Hepatocyte (in vitro differentiated cells): ENCODE results near the gene CPEB2.

Experiments used
- CTCF ChIP-seq: fragments of 200-600 bp; sonication (generic); IDR thresholded peaks from 2 replicates; pipeline ENCODE4 v1.5.1; 2016; ENCODE audit warnings: antibody characterized with exemption, mild to moderate bottlenecking; ENCODE audit not compliant: poor library complexity
- EZH2 ChIP-seq: fragments of 200-600 bp; sonication (generic); IDR thresholded peaks from 2 replicates; pipeline ENCODE4 v1.6.1; 2016; ENCODE audit warnings: antibody characterized with exemption, mild to moderate bottlenecking, borderline replicate concordance
- EZH2phosphoT487 ChIP-seq: fragments of 200-600 bp; sonication (generic); IDR thresholded peaks from one replicate; pipeline ENCODE4 v1.6.1; 2018; ENCODE audit warnings: antibody characterized with exemption, mild to moderate bottlenecking, low read depth, moderate library complexity; ENCODE audit not compliant: unreplicated experiment, severe bottlenecking

DNA sequence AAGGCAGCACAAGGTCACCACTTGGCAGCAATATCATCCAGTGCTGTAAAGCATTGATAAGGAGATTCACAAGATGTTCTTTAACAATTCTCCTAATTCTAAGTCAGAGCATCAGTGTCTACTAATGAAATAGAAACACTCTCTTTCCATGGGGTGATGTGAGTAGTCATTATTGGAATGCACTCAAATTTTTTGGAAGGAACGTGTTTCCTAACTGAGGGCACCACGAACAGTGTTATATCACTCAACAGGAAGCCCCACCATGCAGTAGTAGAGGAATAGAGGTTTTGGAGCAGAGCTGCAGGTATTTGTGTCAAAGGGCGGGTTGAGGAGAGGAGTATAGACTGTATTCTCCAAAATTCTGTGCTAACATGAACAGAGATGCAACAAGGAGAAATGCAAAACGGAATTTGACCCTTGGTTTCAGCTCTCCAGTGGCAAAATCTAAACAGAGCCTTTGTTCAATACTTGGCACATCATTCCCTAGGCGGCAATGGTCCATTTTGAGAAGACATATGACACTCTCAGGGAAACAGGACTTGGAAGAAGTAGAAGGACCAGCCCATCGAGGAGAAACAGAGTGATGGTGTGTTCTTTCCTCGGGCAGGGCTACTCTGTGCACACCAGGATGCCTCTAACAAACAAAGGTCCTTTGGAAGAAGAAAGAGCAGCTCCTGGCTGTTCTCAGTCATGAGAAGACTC is 98.9 kb downstream of the CPEB2 start:
- TF ChIP-seq CTCF (no peak), EZH2phosphoT487 (no peak), EZH2 (no peak)
